ENCODE results near the gene OR10A6. TPM values are rescaled to one million over a fixed set of nuclear protein-coding genes. Genes with fewer than 3 reads are reported as not detected.

OR10A6 gene
- polyA plus RNA-seq, 3 donors = not detected

DNA sequence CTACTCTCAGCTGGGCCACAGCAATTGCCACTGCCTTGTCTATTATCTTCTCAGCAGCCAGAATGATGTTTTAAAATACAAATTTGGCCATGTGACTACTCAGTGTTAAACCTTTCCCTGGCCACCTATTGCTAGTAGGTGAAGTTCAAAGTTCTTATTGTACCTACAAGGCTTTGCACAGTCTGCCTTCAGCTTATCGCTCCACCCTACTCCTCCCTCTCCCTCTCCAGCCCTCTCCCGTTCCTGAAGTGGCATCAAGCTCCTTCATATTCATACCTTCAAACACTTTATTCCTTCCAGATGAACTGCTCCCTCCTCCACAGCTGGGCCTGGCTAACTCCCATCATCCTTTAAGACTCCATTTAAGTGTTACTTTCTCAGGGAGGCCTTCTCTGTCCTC lies 37.3 kb downstream of the OR10A6 start:
- H3K36me3 ChIP-seq (replicated peaks in 1 of 2; ENCODE audit: control insufficient read depth in 1 of 2, insufficient read depth in 2 of 2, low read length in 2 of 2) = no peaks in the 10 kb centered on the region
- H2AFZ ChIP-seq (ENCODE audit: insufficient read depth, low read depth, low read length, poor library complexity, severe bottlenecking) = no peak overlapping the region
- Mint-ChIP-seq H3K36me3 (no peaks in the 10 kb centered on the region), H3K27me3 (ENCODE audit: low read depth in 3 of 3) (peaks cover 3 to 15% (median 9%) of the 10 kb centered on the region in 3 donors), H3K9me3 (no peaks in the 10 kb centered on the region), H3K4me3 (no peak overlapping the region), H3K27ac (no peak overlapping the region), H3K4me1 (no peaks in the 10 kb centered on the region)
- intact Hi-C loops (cut with micrococcal nuclease) = loop anchor here in 1 of 2 donors (5.0 kb wide), 1 partner anchor 94 kb away; the partner anchor contains the start of gene EIF3F
- peaks cover 4 to 8% of the 10 kb centered on the region in 2 donors for H3K27me3 ChIP-seq (ENCODE audit: control insufficient read depth in 2 of 2, insufficient read depth in 2 of 2, low read length in 2 of 2)
- H3K9ac ChIP-seq (ENCODE audit: insufficient read depth, low read length, poor library complexity, severe bottlenecking) = no peak overlapping the region
- TF ChIP-seq, protein P1, sequence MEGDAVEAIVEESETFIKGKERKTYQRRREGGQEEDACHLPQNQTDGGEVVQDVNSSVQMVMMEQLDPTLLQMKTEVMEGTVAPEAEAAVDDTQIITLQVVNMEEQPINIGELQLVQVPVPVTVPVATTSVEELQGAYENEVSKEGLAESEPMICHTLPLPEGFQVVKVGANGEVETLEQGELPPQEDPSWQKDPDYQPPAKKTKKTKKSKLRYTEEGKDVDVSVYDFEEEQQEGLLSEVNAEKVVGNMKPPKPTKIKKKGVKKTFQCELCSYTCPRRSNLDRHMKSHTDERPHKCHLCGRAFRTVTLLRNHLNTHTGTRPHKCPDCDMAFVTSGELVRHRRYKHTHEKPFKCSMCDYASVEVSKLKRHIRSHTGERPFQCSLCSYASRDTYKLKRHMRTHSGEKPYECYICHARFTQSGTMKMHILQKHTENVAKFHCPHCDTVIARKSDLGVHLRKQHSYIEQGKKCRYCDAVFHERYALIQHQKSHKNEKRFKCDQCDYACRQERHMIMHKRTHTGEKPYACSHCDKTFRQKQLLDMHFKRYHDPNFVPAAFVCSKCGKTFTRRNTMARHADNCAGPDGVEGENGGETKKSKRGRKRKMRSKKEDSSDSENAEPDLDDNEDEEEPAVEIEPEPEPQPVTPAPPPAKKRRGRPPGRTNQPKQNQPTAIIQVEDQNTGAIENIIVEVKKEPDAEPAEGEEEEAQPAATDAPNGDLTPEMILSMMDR (IDR thresholded peaks at IDR 0.05) = no peak
- H4K20me1 ChIP-seq (ENCODE audit: insufficient read depth, low read length) = no peaks in the 10 kb centered on the region
- no peaks in the 10 kb centered on the region for H3K9me3 ChIP-seq (replicated peaks in 1 of 2; ENCODE audit: control insufficient read depth in 1 of 2, insufficient read depth in 1 of 2, low read length in 2 of 2)
- 100% methylated on average over 2 of the region's 2 CpGs for WGBS (ENCODE audit: insufficient coverage)
- H3K4me2 ChIP-seq (replicated peaks; ENCODE audit: extremely low read depth, low read length, poor library complexity, severe bottlenecking) = no peak overlapping the region
- DNase-seq = no peak
- H3K79me2 ChIP-seq (ENCODE audit: insufficient read depth, low read length) = no peaks in the 10 kb centered on the region
- no peaks in the 10 kb centered on the region for H3K4me1 ChIP-seq (ENCODE audit: control insufficient read depth in 1 of 2, insufficient read depth in 2 of 2, low read length in 2 of 2)
- H3K4me3 ChIP-seq (replicated peaks in 1 of 3; ENCODE audit: low read depth in 2 of 3, low read length in 3 of 3) = no peak overlapping the region
- H3K27ac ChIP-seq (ENCODE audit: low read depth in 1 of 2, low read length in 2 of 2) = no peak overlapping the region

GRCh38 chr11:7892840-7893254 lies 38.2 kb downstream of the OR10A6 start:
- H3K27ac Mint-ChIP-seq = no peak overlapping the region
- H3K4me1 Mint-ChIP-seq = no peaks in the 10 kb centered on the region
- Histone ChIP-seq H3K36me3 (replicated peaks in 1 of 2; ENCODE audit: control insufficient read depth in 1 of 2, insufficient read depth in 2 of 2, low read length in 2 of 2) (no peaks in the 10 kb centered on the region), H3K27ac (ENCODE audit: low read depth in 1 of 2, low read length in 2 of 2) (no peak overlapping the region), H3K27me3 (ENCODE audit: control insufficient read depth in 2 of 2, insufficient read depth in 2 of 2, low read length in 2 of 2) (peaks cover 4 to 8% of the 10 kb centered on the region in 2 donors), H3K9me3 (replicated peaks in 1 of 2; ENCODE audit: control insufficient read depth in 1 of 2, insufficient read depth in 1 of 2, low read length in 2 of 2) (no peaks in the 10 kb centered on the region), H4K20me1 (ENCODE audit: insufficient read depth, low read length) (no peaks in the 10 kb centered on the region), H3K9ac (ENCODE audit: insufficient read depth, low read length, poor library complexity, severe bottlenecking) (no peak overlapping the region), H3K79me2 (ENCODE audit: insufficient read depth, low read length) (no peaks in the 10 kb centered on the region), H3K4me1 (ENCODE audit: control insufficient read depth in 1 of 2, insufficient read depth in 2 of 2, low read length in 2 of 2) (no peaks in the 10 kb centered on the region), H2AFZ (ENCODE audit: insufficient read depth, low read depth, low read length, poor library complexity, severe bottlenecking) (peak overlapping the region; percentile 68), H3K4me2 (replicated peaks; ENCODE audit: extremely low read depth, low read length, poor library complexity, severe bottlenecking) (no peak overlapping the region), H3K4me3 (replicated peaks in 1 of 3; ENCODE audit: low read depth in 2 of 3, low read length in 3 of 3) (no peak overlapping the region)
- intact Hi-C loops (cut with micrococcal nuclease) = loop anchor here in 1 of 2 donors (5.0 kb wide), 1 partner anchor 94 kb away; the partner anchor contains the start of gene EIF3F
- TF ChIP-seq, protein P1 (IDR thresholded peaks at IDR 0.05) = peak; percentile 76
- peaks cover 5 to 18% (median 9%) of the 10 kb centered on the region in 3 donors for H3K27me3 Mint-ChIP-seq (ENCODE audit: low read depth in 3 of 3)
- 38% methylated on average over 1 of the region's 2 CpGs for WGBS (ENCODE audit: insufficient coverage)
- H3K4me3 Mint-ChIP-seq = no peak overlapping the region
- H3K36me3 Mint-ChIP-seq = no peaks in the 10 kb centered on the region
- no peaks in the 10 kb centered on the region for H3K9me3 Mint-ChIP-seq
- peak in 2 of 3 donors; percentile 6 to 14 for DNase-seq
